Measurements from ENCODE around the gene MTOR.
"Not testable (repeated sequence)": the region's sequence is repeated elsewhere in the genome, so short reads cannot be mapped to it uniquely, and the experiment has no call there.

Gene MTOR

GRCh38 chr1:11100149-11100493, 162.2 kb downstream of the MTOR start:
- DNase-seq: no peak

- DNase-seq: peak; percentile 95
These were observed 162.8 kb downstream of the MTOR start, which contains the start of gene EXOSC10 for GRCh38 chr1:11099310-11100148. Gene EXOSC10 (minus strand): TSS chr1:11099869. CDS start chr1:11099831, 38 bp downstream.

- no peak for DNase-seq
These were observed 163.4 kb downstream of the MTOR start for GRCh38 chr1:11098931-11099309.

GRCh38 chr1:11083784-11084183, 178.6 kb downstream of the MTOR start:
- not testable (repeated sequence) for DNase-seq

- DNase-seq: no peak
These were observed 181.4 kb downstream of the MTOR start for GRCh38 chr1:11080931-11081330.

GRCh38 chr1:11078631-11079030, 183.7 kb downstream of the MTOR start:
- no peak for DNase-seq

GRCh38 chr1:11073398-11073797, 189.0 kb downstream of the MTOR start:
- DNase-seq: not testable (repeated sequence)

- DNase-seq: no peak
These were observed 190.0 kb downstream of the MTOR start for GRCh38 chr1:11072216-11072917.

GRCh38 chr1:11071463-11072215, 190.7 kb downstream of the MTOR start:
- no peak for DNase-seq

- DNase-seq: no peak
These were observed 191.5 kb downstream of the MTOR start for GRCh38 chr1:11070876-11071275.

GRCh38 chr1:11068600-11069473, 193.5 kb downstream of the MTOR start:
- no peak for DNase-seq

- no peak for DNase-seq
These were observed 194.4 kb downstream of the MTOR start for GRCh38 chr1:11067716-11068599.

GRCh38 chr1:11065796-11066195, 196.6 kb downstream of the MTOR start:
- DNase-seq: no peak

GRCh38 chr1:11064942-11065341, 197.4 kb downstream of the MTOR start:
- no peak for DNase-seq

- DNase-seq: not testable (repeated sequence)
These were observed 198.3 kb downstream of the MTOR start for GRCh38 chr1:11063937-11064537.

GRCh38 chr1:11062965-11063401, 199.4 kb downstream of the MTOR start:
- DNase-seq: peak; percentile 45

GRCh38 chr1:11061652-11062365, 200.5 kb downstream of the MTOR start:
- DNase-seq: no peak

- peak; percentile 92 for DNase-seq
These were observed 202.2 kb downstream of the MTOR start, which contains the start of gene SRM for GRCh38 chr1:11059968-11060830. Gene SRM (minus strand): TSS chr1:11060018. CDS start chr1:11059943, 75 bp downstream.

Data from activated naive CD4-positive, alpha-beta T cell treated with Interleukin-2 at 50 U/mL for 16 hours (primary cell).